Measurements from ENCODE around the gene TRIM2. TPM values are rescaled to one million over a fixed set of nuclear protein-coding genes. Genes with fewer than 3 reads are reported as not detected.

Gene TRIM2
- total and polyA plus RNA-seq, 2 donors from 2014 or later = 23.3 to 122 TPM

GRCh38 chr4:153220682-153221395 is 16.6 kb downstream of the TRIM2 start:
- FAIRE-seq = no peak
- no peak overlapping the region for H3K9ac ChIP-seq (ENCODE audit: low read length in 3 of 3)
- intact Hi-C loops (cut with DNase I) = no loop called here
- no peaks in the 10 kb centered on the region for H3K36me3 ChIP-seq (ENCODE audit: control insufficient read depth in 2 of 3, insufficient read depth in 3 of 3, low read length in 3 of 3)
- H3K9me3 ChIP-seq (ENCODE audit: control insufficient read depth in 2 of 3, insufficient read depth in 1 of 3, low read length in 3 of 3) = no peaks in the 10 kb centered on the region
- peaks cover 6 to 11% (median 9%) of the 10 kb centered on the region in 3 donors for H3K4me1 ChIP-seq (ENCODE audit: control insufficient read depth in 2 of 3, insufficient read depth in 2 of 3, low read depth in 1 of 3, low read length in 3 of 3)
- peak overlapping the region in 1 of 2 donors; percentile 96 for H3K27ac ChIP-seq (ENCODE audit: low read depth in 2 of 2, low read length in 2 of 2)
- no peak for DNase-seq
- TF ChIP-seq CTCF (IDR thresholded peaks at IDR 0.05; ENCODE audit: borderline replicate concordance, extremely low read depth, insufficient read depth) = no peak
- no peaks in the 10 kb centered on the region for H3K27me3 ChIP-seq (ENCODE audit: control insufficient read depth, insufficient read depth, low read length)
- H3K4me3 ChIP-seq (ENCODE audit: low read length in 3 of 3) = no peak overlapping the region

- no peak for TF ChIP-seq CTCF (IDR thresholded peaks at IDR 0.05; ENCODE audit: borderline replicate concordance, extremely low read depth, insufficient read depth)
- Histone ChIP-seq H3K36me3 (ENCODE audit: control insufficient read depth in 2 of 3, insufficient read depth in 3 of 3, low read length in 3 of 3) (no peaks in the 10 kb centered on the region), H3K4me3 (ENCODE audit: low read length in 3 of 3) (peak overlapping the region; percentile 62 to 81 (median 73)), H3K9me3 (ENCODE audit: control insufficient read depth in 2 of 3, insufficient read depth in 1 of 3, low read length in 3 of 3) (no peaks in the 10 kb centered on the region), H3K27me3 (ENCODE audit: control insufficient read depth, insufficient read depth, low read length) (no peaks in the 10 kb centered on the region), H3K9ac (ENCODE audit: low read length in 3 of 3) (peak overlapping the region; percentile 56 to 81 (median 72)), H3K4me1 (ENCODE audit: control insufficient read depth in 2 of 3, insufficient read depth in 2 of 3, low read depth in 1 of 3, low read length in 3 of 3) (peaks cover 6 to 11% (median 9%) of the 10 kb centered on the region in 3 donors), H3K27ac (ENCODE audit: low read depth in 2 of 2, low read length in 2 of 2) (peak overlapping the region; percentile 91 to 96)
- FAIRE-seq (no peak), DNase-seq (peak in 4 of 5 donors; percentile 75 to 87 (median 80))
- intact Hi-C loops (cut with DNase I) = no loop called here
These were observed 17.8 kb downstream of the TRIM2 start for GRCh38 chr4:153221783-153222706.

GRCh38 chr4:153222707-153223426 is 18.6 kb downstream of the TRIM2 start:
- Histone ChIP-seq H3K9ac (ENCODE audit: low read length in 3 of 3) (peak overlapping the region; percentile 56 to 81 (median 72)), H3K27ac (ENCODE audit: low read depth in 2 of 2, low read length in 2 of 2) (peak overlapping the region; percentile 91 to 96), H3K4me3 (ENCODE audit: low read length in 3 of 3) (peak overlapping the region; percentile 64 to 81 (median 73)), H3K9me3 (ENCODE audit: control insufficient read depth in 2 of 3, insufficient read depth in 1 of 3, low read length in 3 of 3) (no peaks in the 10 kb centered on the region), H3K4me1 (ENCODE audit: control insufficient read depth in 2 of 3, insufficient read depth in 2 of 3, low read depth in 1 of 3, low read length in 3 of 3) (peaks cover 6 to 11% (median 9%) of the 10 kb centered on the region in 3 donors), H3K36me3 (ENCODE audit: control insufficient read depth in 2 of 3, insufficient read depth in 3 of 3, low read length in 3 of 3) (no peaks in the 10 kb centered on the region), H3K27me3 (ENCODE audit: control insufficient read depth, insufficient read depth, low read length) (no peaks in the 10 kb centered on the region)
- FAIRE-seq (no peak), DNase-seq (peak in 4 of 5 donors; percentile 71 to 85 (median 78))
- TF ChIP-seq CTCF (IDR thresholded peaks at IDR 0.05; ENCODE audit: borderline replicate concordance, extremely low read depth, insufficient read depth) = no peak
- intact Hi-C loops (cut with DNase I) = no loop called here

Data from kidney (tissue), 14 donors.